ENCODE data around the gene PIP5KL1. TPM values are rescaled to one million over a fixed set of nuclear protein-coding genes. Genes with fewer than 3 reads are reported as not detected.

Gene PIP5KL1
- total and polyA plus RNA-seq, 2 of the 4 experiments (the other 2 are of a cell fraction): 0.36 to 3.6 TPM

Other genes with a start within 250 kb of the PIP5KL1 start
- gene CFAP157, start 223.8 kb downstream of the PIP5KL1 start, total RNA-seq (2012; rRNA removed): not detected in 2 replicates
- gene CFAP157, start 223.8 kb downstream of the PIP5KL1 start, polyA plus RNA-seq (2012; rRNA removed): 0.04 TPM in 1 of 2 replicates, not detected in the other
- gene PTRH1, start 215.1 kb downstream of the PIP5KL1 start, total RNA-seq (2012; rRNA removed): 5.4 and 8.3 TPM in 2 replicates
- gene PTRH1, start 215.1 kb downstream of the PIP5KL1 start, polyA plus RNA-seq (2012; rRNA removed): 14.8 and 16.3 TPM in 2 replicates
- not detected in 2 replicates for gene TTC16, start 214.7 kb downstream of the PIP5KL1 start, total RNA-seq (2012; rRNA removed)
- gene TTC16, start 214.7 kb downstream of the PIP5KL1 start, polyA plus RNA-seq (2012; rRNA removed): 0.02 and 0.03 TPM in 2 replicates
- gene TOR2A, start 195.5 kb downstream of the PIP5KL1 start, total RNA-seq (2012; rRNA removed): 0.90 and 1.1 TPM in 2 replicates
- gene TOR2A, start 195.5 kb downstream of the PIP5KL1 start, polyA plus RNA-seq (2012; rRNA removed): 12.5 and 12.9 TPM in 2 replicates
- gene SH2D3C, start 152.1 kb downstream of the PIP5KL1 start, total RNA-seq (2012; rRNA removed): under 0.01 and 0.28 TPM in 2 replicates
- gene SH2D3C, start 152.1 kb downstream of the PIP5KL1 start, polyA plus RNA-seq (2012; rRNA removed): 0.22 and 0.24 TPM in 2 replicates
- 28.9 and 30.3 TPM in 2 replicates for gene CDK9, start 144.7 kb downstream of the PIP5KL1 start, total RNA-seq (2012; rRNA removed)
- 49.9 and 52.1 TPM in 2 replicates for gene CDK9, start 144.7 kb downstream of the PIP5KL1 start, polyA plus RNA-seq (2012; rRNA removed)
- 43.9 and 45.5 TPM in 2 replicates for gene FPGS, start 127.9 kb downstream of the PIP5KL1 start, total RNA-seq (2012; rRNA removed)
- 71.5 and 75.7 TPM in 2 replicates for gene FPGS, start 127.9 kb downstream of the PIP5KL1 start, polyA plus RNA-seq (2012; rRNA removed)
- 3.6 and 4.2 TPM in 2 replicates for gene ENG, start 76.1 kb downstream of the PIP5KL1 start, total RNA-seq (2012; rRNA removed)
- gene ENG, start 76.1 kb downstream of the PIP5KL1 start, polyA plus RNA-seq (2012; rRNA removed): 73.9 and 83.3 TPM in 2 replicates
- gene AK1, start 53.1 kb downstream of the PIP5KL1 start, total RNA-seq (2012; rRNA removed): 44.8 and 51.4 TPM in 2 replicates
- gene AK1, start 53.1 kb downstream of the PIP5KL1 start, polyA plus RNA-seq (2012; rRNA removed): 119 and 126 TPM in 2 replicates
- 35.3 and 35.7 TPM in 2 replicates for gene ST6GALNAC6, start 31.2 kb downstream of the PIP5KL1 start, total RNA-seq (2012; rRNA removed)
- gene ST6GALNAC6, start 31.2 kb downstream of the PIP5KL1 start, polyA plus RNA-seq (2012; rRNA removed): 47.6 and 48.6 TPM in 2 replicates
- 11.9 and 12.5 TPM in 2 replicates for gene ST6GALNAC4, start 13.7 kb downstream of the PIP5KL1 start, total RNA-seq (2012; rRNA removed)
- gene ST6GALNAC4, start 13.7 kb downstream of the PIP5KL1 start, polyA plus RNA-seq (2012; rRNA removed): 32.9 and 42.2 TPM in 2 replicates
- 10.8 TPM in 2 replicates for gene DPM2, start 7.1 kb upstream of the PIP5KL1 start, total RNA-seq (2012; rRNA removed)
- 60.6 and 60.9 TPM in 2 replicates for gene DPM2, start 7.1 kb upstream of the PIP5KL1 start, polyA plus RNA-seq (2012; rRNA removed)
- gene EEIG1, start 50.2 kb upstream of the PIP5KL1 start, total RNA-seq (2012; rRNA removed): 1.1 TPM in 2 replicates
- gene EEIG1, start 50.2 kb upstream of the PIP5KL1 start, polyA plus RNA-seq (2012; rRNA removed): 17.5 and 23.2 TPM in 2 replicates
- gene NAIF1, start 136.5 kb upstream of the PIP5KL1 start, total RNA-seq (2012; rRNA removed): 8.3 and 9.7 TPM in 2 replicates
- 10.1 and 10.4 TPM in 2 replicates for gene NAIF1, start 136.5 kb upstream of the PIP5KL1 start, polyA plus RNA-seq (2012; rRNA removed)
- gene SLC25A25, start 137.5 kb upstream of the PIP5KL1 start, total RNA-seq (2012; rRNA removed): 17.9 and 20.3 TPM in 2 replicates
- 14.0 and 19.1 TPM in 2 replicates for gene SLC25A25, start 137.5 kb upstream of the PIP5KL1 start, polyA plus RNA-seq (2012; rRNA removed)
- 90.3 and 107 TPM in 2 replicates for gene PTGES2, start 197.0 kb upstream of the PIP5KL1 start, total RNA-seq (2012; rRNA removed)
- 99.2 and 100 TPM in 2 replicates for gene PTGES2, start 197.0 kb upstream of the PIP5KL1 start, polyA plus RNA-seq (2012; rRNA removed)
- gene LCN2, start 218.7 kb upstream of the PIP5KL1 start, total RNA-seq (2012; rRNA removed): not detected in 2 replicates
- gene LCN2, start 218.7 kb upstream of the PIP5KL1 start, polyA plus RNA-seq (2012; rRNA removed): not detected in 2 replicates
- gene BBLN, start 229.5 kb upstream of the PIP5KL1 start, total RNA-seq (2012; rRNA removed): 25.1 and 27.5 TPM in 2 replicates
- gene BBLN, start 229.5 kb upstream of the PIP5KL1 start, polyA plus RNA-seq (2012; rRNA removed): 103 and 146 TPM in 2 replicates

All from IMR-90 (cell line).